ENCODE data around the gene HAGHL. TPM values are rescaled to one million over a fixed set of nuclear protein-coding genes. Genes with fewer than 3 reads are reported as not detected.
"Not testable (repeated sequence)": the region's sequence is repeated elsewhere in the genome, so short reads cannot be mapped to it uniquely, and the experiment has no call there.

Gene HAGHL
- polyA plus RNA-seq, 2 of the 4 experiments (the other 2 are of a cell fraction) = 4.4 to 22.0 TPM

- Histone ChIP-seq H3K4me1 (no peaks in the 10 kb centered on the region), H3K4me2 (no peak overlapping the region), H3K4me3 (no peak overlapping the region), H3K27ac (no peak overlapping the region), H3K9me3 (no peaks in the 10 kb centered on the region)
- FAIRE-seq (no peak), ATAC-seq (no peak), DNase-seq (ENCODE audit: low read depth in 1 of 2, low spot score in 1 of 2) (no peak)
- no peak for TF ChIP-seq HOXB5 (CRISPR knock-in tag; IDR thresholded peaks at IDR 0.05)
- TF ChIP-seq FOXS1 (CRISPR knock-in tag; IDR thresholded peaks at IDR 0.05) = no peak
- no peak for TF ChIP-seq CEBPB (IDR thresholded peaks at IDR 0.05)
- no peak for TF ChIP-seq ZC3H11A (IDR thresholded peaks at IDR 0.05)
- no peak for TF ChIP-seq BHLHE40 (IDR thresholded peaks at IDR 0.05; ENCODE audit: low read depth, low read length)
- no peak for TF ChIP-seq EP300 (IDR thresholded peaks at IDR 0.05)
- no peak for TF ChIP-seq CHD2 (IDR thresholded peaks at IDR 0.05; ENCODE audit: low read length, partially characterized antibody)
- no peak for TF ChIP-seq NFE2L2 (conservative IDR thresholded peaks at IDR 0.05; ENCODE audit: low read length)
- TF ChIP-seq RNF2 (IDR thresholded peaks at IDR 0.05; ENCODE audit: borderline replicate concordance, low read depth) = no peak
- TF ChIP-seq JUNB (IDR thresholded peaks at IDR 0.05) = no peak
- TF ChIP-seq RARB (CRISPR knock-in tag; IDR thresholded peaks at IDR 0.05) = no peak
- TF ChIP-seq KDM1A (IDR thresholded peaks at IDR 0.05; ENCODE audit: low read depth) = no peak
- TF ChIP-seq MAZ (IDR thresholded peaks at IDR 0.05; ENCODE audit: borderline replicate concordance, low read depth, low read length) = no peak
- no peak for TF ChIP-seq CBX8 (IDR thresholded peaks at IDR 0.05)
- no peak for TF ChIP-seq MYC (IDR thresholded peaks at IDR 0.05; ENCODE audit: borderline replicate concordance, low read length)
- TF ChIP-seq RAD21 (conservative IDR thresholded peaks at IDR 0.05 in 1 of 2, IDR thresholded peaks at IDR 0.05 in 1 of 2) = no peak
- ChIA-PET CTCF (interaction anchor here (1.1 to 3.3 kb wide), 2 partner anchors 10 to 25 kb away, joined by 3 to 26 read pairs; no protein-coding TSS in a partner anchor), POLR2A (no interaction called here)
- WGBS (ENCODE audit: missing lambda C conversion rate) = 81% methylated on average over 24 of the region's 36 CpGs
These were observed 48.4 kb downstream of the HAGHL start for GRCh38 chr16:775236-775796.

GRCh38 chr16:776298-776697 lies 49.4 kb downstream of the HAGHL start:
- ATAC-seq; H3K9me3 ChIP-seq; POLR2A ChIA-PET; DNase-seq (ENCODE audit: low read depth in 1 of 2, low spot score in 1 of 2); H3K4me1 ChIP-seq; FAIRE-seq; H3K4me3 ChIP-seq; H3K27ac ChIP-seq; H3K4me2 ChIP-seq: not testable (repeated sequence)
- 90% methylated on average over 10 of the region's 10 CpGs for WGBS (ENCODE audit: missing lambda C conversion rate)
- CTCF ChIA-PET = interaction anchor here (1.1 to 3.3 kb wide), 3 partner anchors 9 to 30 kb away, joined by 3 to 26 read pairs (median 6); no protein-coding TSS in a partner anchor

- no peak overlapping the region for H3K4me2 ChIP-seq
- ATAC-seq = no peak
- POLR2A ChIA-PET = no interaction called here
- H3K27ac ChIP-seq = no peak overlapping the region
- H3K4me1 ChIP-seq = no peaks in the 10 kb centered on the region
- no peak for DNase-seq (ENCODE audit: low read depth in 1 of 2, low spot score in 1 of 2)
- CTCF ChIA-PET = interaction anchor here (2.0 to 3.3 kb wide), 2 partner anchors 9 to 31 kb away, joined by 6 to 26 read pairs; no protein-coding TSS in a partner anchor
- no peak for FAIRE-seq
- H3K9me3 ChIP-seq = no peaks in the 10 kb centered on the region
- WGBS (ENCODE audit: missing lambda C conversion rate) = 87% methylated on average over 9 of the region's 9 CpGs
- no peak for TF ChIP-seq E2F6 (IDR thresholded peaks at IDR 0.05; ENCODE audit: borderline replicate concordance, low read depth)
- no peak for TF ChIP-seq ESRRA (IDR thresholded peaks at IDR 0.05; ENCODE audit: borderline replicate concordance, low read length)
- no peak for TF ChIP-seq KDM5A (IDR thresholded peaks at IDR 0.05)
- TF ChIP-seq PHF8 (IDR thresholded peaks at IDR 0.05; ENCODE audit: borderline replicate concordance, low read depth) = no peak
- TF ChIP-seq PBX3 (IDR thresholded peaks at IDR 0.05) = no peak
- no peak for TF ChIP-seq RAD21 (conservative IDR thresholded peaks at IDR 0.05 in 1 of 2, IDR thresholded peaks at IDR 0.05 in 1 of 2)
- no peak for TF ChIP-seq HEYL (CRISPR knock-in tag; IDR thresholded peaks at IDR 0.05)
- no peak for TF ChIP-seq CHD4 (IDR thresholded peaks at IDR 0.05; ENCODE audit: borderline replicate concordance)
- no peak overlapping the region for H3K4me3 ChIP-seq
These were observed 49.9 kb downstream of the HAGHL start for GRCh38 chr16:776824-777223.
